Measurements from ENCODE around the gene RFT1.

Gene RFT1

DNA sequence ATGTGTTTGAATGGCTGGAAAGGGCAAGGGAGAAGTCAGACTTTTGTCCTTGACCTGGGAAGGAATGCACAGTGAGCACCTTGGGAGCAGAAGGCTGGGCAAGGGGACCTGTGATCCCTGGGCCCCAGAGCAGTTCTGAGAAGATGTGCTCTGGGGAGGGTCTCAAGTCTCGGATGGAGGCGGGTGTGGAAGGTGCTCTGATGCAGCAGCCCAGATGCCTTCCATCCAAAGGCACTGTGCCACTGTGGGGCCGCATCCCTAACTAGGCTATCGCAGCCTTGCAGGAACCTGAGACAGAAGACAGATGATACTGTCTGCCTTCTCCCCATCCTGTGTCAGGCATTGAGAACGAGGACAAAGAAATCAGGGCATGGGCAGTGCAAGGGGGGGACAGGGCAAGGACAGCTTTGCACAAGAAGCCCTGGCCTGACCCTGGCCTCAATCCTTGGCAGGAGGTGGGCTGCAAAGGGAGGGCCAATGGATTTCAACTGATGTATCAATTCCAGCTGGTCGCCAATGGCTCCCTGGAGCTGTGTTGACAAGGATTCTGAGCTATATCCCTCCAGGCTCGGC, 16.2 kb upstream of the RFT1 start:
- peak overlapping the region; percentile 99 for H3K27ac ChIP-seq
- TF ChIP-seq, protein P1, sequence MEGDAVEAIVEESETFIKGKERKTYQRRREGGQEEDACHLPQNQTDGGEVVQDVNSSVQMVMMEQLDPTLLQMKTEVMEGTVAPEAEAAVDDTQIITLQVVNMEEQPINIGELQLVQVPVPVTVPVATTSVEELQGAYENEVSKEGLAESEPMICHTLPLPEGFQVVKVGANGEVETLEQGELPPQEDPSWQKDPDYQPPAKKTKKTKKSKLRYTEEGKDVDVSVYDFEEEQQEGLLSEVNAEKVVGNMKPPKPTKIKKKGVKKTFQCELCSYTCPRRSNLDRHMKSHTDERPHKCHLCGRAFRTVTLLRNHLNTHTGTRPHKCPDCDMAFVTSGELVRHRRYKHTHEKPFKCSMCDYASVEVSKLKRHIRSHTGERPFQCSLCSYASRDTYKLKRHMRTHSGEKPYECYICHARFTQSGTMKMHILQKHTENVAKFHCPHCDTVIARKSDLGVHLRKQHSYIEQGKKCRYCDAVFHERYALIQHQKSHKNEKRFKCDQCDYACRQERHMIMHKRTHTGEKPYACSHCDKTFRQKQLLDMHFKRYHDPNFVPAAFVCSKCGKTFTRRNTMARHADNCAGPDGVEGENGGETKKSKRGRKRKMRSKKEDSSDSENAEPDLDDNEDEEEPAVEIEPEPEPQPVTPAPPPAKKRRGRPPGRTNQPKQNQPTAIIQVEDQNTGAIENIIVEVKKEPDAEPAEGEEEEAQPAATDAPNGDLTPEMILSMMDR (conservative IDR thresholded peaks at IDR 0.05): no peak

DNA sequence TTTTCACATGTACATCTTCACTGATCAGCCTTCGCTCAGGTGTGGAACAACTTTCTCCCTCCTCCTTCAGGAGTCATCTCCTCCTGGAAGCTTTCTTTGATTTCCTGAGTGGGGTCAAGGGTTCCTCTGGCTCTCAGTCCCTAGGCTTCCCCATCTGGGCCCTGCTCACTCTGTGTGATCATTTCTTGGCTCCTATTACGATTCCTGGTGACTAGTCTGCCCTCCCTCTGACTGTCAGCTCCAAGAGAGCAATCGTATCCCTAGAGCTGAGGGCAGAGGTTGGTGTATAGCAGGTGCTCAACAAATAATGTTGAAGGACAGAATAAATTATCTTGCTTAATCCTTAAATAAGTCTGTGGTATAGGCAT, 15.5 kb upstream of the RFT1 start:
- H3K27ac ChIP-seq: peak overlapping the region; percentile 99
- TF ChIP-seq, protein P1 (conservative IDR thresholded peaks at IDR 0.05): no peak

DNA sequence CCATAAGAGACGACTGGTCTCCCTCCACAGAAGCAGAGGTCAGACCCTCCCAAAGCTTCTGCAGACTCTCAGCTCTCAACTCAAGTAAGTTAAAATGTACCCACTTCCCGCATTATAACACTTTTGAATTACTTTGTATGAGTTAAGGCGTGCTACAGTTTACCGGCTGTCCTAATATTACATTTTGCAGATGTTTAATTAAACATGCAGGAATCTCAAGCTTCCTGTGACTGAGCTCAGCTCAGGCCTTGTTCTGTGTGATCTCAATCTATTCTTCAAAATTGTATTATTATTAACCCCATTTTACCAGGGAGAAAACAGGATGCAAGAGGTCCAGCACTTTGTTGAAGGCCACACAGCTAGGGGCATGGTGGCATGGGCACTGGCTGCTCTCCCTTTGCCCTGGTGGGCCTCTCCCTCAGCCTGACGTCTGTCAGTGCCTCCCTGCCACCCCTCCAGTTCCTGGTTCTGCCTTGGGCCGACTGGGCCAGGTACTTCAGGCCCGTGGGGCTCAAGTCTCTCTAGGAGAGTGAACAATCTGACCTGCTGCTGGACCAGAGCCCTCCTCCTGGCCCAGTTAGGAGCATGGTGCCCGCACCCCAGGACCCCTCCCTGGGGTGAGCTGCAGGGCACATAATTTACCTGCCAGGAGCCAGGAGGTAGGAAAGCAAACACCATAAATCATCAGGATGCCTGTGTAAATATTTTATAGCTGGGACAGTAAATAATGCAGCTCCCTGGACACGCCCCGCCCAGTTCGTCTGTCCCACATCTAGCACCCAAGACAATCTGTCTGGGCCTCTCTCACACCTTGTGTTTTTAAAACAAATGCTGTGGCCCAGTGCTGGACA, 14.9 kb upstream of the RFT1 start:
- TF ChIP-seq, protein P1 (conservative IDR thresholded peaks at IDR 0.05): no peak
- H3K27ac ChIP-seq: peak overlapping the region; percentile 99

DNA sequence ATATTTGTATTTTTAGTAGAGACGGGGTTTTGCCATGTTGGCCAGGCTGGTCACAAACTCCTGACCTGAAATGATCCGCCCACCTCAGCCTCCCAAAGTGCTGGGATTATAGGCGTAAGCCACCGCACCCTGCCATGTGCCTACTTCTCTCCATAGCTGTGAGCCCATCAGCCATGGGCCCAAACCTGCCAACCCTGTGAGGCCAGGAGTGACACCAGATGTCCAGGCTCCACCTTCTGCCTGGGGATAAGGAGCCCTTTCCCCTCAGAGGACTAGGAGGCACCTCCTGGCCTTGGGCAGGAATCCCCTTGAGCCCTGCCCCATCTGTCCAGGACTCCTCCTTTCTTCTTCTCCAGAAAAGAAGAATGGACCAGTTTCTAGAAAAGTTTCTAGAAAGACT, 14.2 kb upstream of the RFT1 start:
- H3K27ac ChIP-seq: peak overlapping the region; percentile 99
- TF ChIP-seq, protein P1 (conservative IDR thresholded peaks at IDR 0.05): no peak

DNA sequence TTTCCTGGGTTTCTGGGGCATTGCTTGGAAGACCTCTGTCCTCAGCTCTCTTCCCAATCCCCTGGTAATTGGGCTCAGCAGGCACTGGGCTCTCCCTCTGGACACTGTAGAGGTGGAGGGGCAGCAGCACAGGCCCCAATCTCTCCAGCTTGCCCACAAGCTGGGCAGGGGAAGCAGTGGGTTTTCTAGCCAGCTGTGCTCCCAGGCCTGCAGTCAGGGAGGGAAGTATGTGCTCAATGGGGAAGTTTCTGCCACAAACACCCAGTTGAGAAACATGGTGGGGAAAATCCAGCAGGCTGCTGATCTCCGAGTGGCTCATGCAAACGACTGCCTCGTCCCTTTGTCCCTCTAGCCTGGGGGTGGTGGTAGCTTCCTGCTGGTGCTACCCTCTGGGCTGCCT, 12.8 kb upstream of the RFT1 start:
- H3K27ac ChIP-seq: peak overlapping the region; percentile 99; the same call in 1 of the 2 replicates
- TF ChIP-seq, protein P1 (conservative IDR thresholded peaks at IDR 0.05): no peak

DNA sequence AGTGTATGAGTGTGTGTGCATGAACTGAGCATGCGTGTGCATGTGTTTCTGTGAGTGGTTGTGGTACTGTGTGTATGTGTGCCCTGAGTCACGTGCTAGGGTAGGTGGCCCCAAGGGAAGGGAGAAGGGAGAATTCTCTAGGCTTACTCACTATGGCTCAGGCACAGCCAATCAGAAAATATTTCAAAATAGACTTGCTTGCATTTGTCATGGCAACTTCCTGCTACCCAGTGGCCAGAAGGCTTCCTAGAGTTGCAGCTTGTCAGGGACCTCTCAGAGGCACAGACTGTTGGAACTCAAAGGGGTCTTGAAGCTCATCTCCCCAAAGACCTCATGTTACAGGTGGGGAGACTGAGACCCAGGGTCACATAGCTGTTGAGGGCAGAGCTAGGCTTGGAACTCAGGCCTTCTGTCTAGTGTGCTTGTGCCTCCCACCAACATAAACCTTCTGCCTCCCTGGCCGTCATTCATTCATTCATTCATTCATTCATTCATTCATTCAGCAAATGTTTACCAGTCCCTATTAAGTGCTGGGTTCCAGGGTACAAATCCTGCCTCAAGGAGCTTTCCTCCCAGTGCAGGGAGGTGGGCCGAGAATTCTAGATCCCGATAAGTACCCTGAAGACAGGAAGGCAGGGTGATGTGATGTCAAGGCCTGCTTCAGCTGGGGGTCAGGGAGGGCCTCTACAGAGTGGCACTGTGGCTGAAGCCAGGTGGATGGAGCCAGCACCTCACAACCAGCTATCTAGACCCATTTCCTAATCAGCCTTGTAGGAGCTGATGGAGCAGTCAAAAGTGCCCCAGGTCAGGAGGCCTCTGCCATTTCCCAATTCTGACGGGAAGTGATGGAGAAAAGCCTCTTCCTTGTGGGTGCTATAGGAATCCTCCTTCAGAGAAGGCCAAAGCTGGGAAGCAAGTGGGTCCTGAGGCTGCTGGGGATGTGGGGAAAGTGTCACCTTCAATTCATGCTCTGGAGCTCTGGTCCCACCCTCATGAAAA, 10.9 kb upstream of the RFT1 start:
- H3K27ac ChIP-seq: peak overlapping the region; percentile 99
- TF ChIP-seq, protein P1 (conservative IDR thresholded peaks at IDR 0.05): no peak

All from VCaP (cell line).